ENCODE data around the gene COL16A1.

GRCh38 chr1:31651089-31651420, 52.8 kb downstream of the COL16A1 start:
- TF ChIP-seq MAZ (IDR thresholded peaks at IDR 0.05; ENCODE audit: borderline replicate concordance, low read depth, low read length) (no peak), CTCF (conservative IDR thresholded peaks at IDR 0.05; ENCODE audit: low read depth, low read length) (no peak), BHLHE40 (IDR thresholded peaks at IDR 0.05; ENCODE audit: low read depth, low read length) (no peak), SMC3 (IDR thresholded peaks at IDR 0.05; ENCODE audit: low read depth, low read length) (no peak), POLR2A (IDR thresholded peaks at IDR 0.05; ENCODE audit: low read depth, low read length) (no peak), MAFK (IDR thresholded peaks at IDR 0.05; ENCODE audit: low read depth, low read length) (no peak), USF2 (IDR thresholded peaks at IDR 0.05; ENCODE audit: low read depth, low read length) (no peak), RCOR1 (IDR thresholded peaks at IDR 0.05; ENCODE audit: insufficient replicate concordance, low read length) (no peak), CHD1 (IDR thresholded peaks at IDR 0.05; ENCODE audit: low read depth, low read length) (no peak), CEBPB (IDR thresholded peaks at IDR 0.05; ENCODE audit: low read depth, low read length) (no peak), ELK1 (IDR thresholded peaks at IDR 0.05; ENCODE audit: borderline replicate concordance, low read depth, low read length) (no peak), FOS (IDR thresholded peaks at IDR 0.05; ENCODE audit: low read depth, low read length) (no peak), RFX5 (IDR thresholded peaks at IDR 0.05; ENCODE audit: low read depth, low read length) (no peak)

Data from IMR-90 (cell line).